Measurements from ENCODE around the gene MAP2K5. TPM values are rescaled to one million over a fixed set of nuclear protein-coding genes. Genes with fewer than 3 reads are reported as not detected.

Gene MAP2K5
- total RNA-seq, 1 donor from 2014 or later = 3.2 TPM

DNA sequence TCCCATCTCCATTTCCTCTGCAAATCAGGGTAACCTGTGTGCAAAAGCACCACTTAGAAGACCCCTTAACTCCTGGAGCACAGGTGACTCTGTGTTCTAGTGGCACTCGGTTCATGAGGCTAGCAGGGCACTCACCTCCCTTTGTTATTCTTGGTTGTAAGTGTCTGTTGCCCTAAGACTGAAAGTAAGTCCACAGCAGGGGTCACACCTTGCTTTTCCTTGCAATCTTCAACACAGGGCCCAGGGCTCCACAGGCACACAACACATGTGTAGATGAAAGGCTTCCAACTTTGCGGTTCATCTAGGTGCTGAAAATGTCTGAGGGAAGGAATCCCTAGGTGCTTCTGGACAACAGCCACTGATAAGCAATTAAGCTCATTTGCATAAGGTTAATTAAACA, 294.5 kb downstream of the MAP2K5 start:
- DNase-seq (ENCODE audit: low read depth) = no peak
- H3K4me3 ChIP-seq (ENCODE audit: low read depth, low read length) = no peak overlapping the region
- no peak for TF ChIP-seq CTCF (conservative IDR thresholded peaks at IDR 0.05; ENCODE audit: low read depth, low read length)

- no peak for DNase-seq (ENCODE audit: low read depth)
- peak overlapping the region; percentile 73 for H3K4me3 ChIP-seq (ENCODE audit: low read depth, low read length)
- TF ChIP-seq CTCF (conservative IDR thresholded peaks at IDR 0.05; ENCODE audit: low read depth, low read length) = no peak
Observed at GRCh38 chr15:67838789-67839332, 296.4 kb downstream of the MAP2K5 start.

GRCh38 chr15:67839499-67839928, 297.0 kb downstream of the MAP2K5 start:
- no peak for TF ChIP-seq CTCF (conservative IDR thresholded peaks at IDR 0.05; ENCODE audit: low read depth, low read length)
- no peak for DNase-seq (ENCODE audit: low read depth)
- peak overlapping the region; percentile 73 for H3K4me3 ChIP-seq (ENCODE audit: low read depth, low read length)

- TF ChIP-seq CTCF (conservative IDR thresholded peaks at IDR 0.05; ENCODE audit: low read depth, low read length) = no peak
- peak; percentile 74 for DNase-seq (ENCODE audit: low read depth)
- H3K4me3 ChIP-seq (ENCODE audit: low read depth, low read length) = peak within 1 kb of the TSS; percentile 73
Observed at GRCh38 chr15:67839929-67840748, 297.6 kb downstream of the MAP2K5 start, which contains the start of gene RNU6-1. Gene RNU6-1 (minus strand): TSS chr15:67840045.

- no peak for DNase-seq (ENCODE audit: low read depth)
- TF ChIP-seq CTCF (conservative IDR thresholded peaks at IDR 0.05; ENCODE audit: low read depth, low read length) = peak; percentile 4
Observed at GRCh38 chr15:67840749-67841512, 298.4 kb downstream of the MAP2K5 start.

GRCh38 chr15:67841513-67841762, 298.9 kb downstream of the MAP2K5 start:
- H3K4me3 ChIP-seq (ENCODE audit: low read depth, low read length) = no peak overlapping the region
- DNase-seq (ENCODE audit: low read depth) = no peak
- TF ChIP-seq CTCF (conservative IDR thresholded peaks at IDR 0.05; ENCODE audit: low read depth, low read length) = no peak

More at GRCh38 chr15:67840749-67841512, 298.4 kb downstream of the MAP2K5 start:
- H3K4me3 ChIP-seq (ENCODE audit: low read depth, low read length) = peak overlapping the region; percentile 73

Measured in epithelial cell of proximal tubule (primary cell).